Superior temporal gyrus (tissue), 1 donor: ENCODE results near the gene CORT.
A peak's percentile ranks its signal among the peaks of the same experiment; 100 is the strongest.

Experiments
- DNase-seq: peaks from one replicate; pipeline ENCODE4 v3.0.0-alpha.2; 2016; ENCODE audit errors: extremely low spot score

The CORT gene

DNA sequence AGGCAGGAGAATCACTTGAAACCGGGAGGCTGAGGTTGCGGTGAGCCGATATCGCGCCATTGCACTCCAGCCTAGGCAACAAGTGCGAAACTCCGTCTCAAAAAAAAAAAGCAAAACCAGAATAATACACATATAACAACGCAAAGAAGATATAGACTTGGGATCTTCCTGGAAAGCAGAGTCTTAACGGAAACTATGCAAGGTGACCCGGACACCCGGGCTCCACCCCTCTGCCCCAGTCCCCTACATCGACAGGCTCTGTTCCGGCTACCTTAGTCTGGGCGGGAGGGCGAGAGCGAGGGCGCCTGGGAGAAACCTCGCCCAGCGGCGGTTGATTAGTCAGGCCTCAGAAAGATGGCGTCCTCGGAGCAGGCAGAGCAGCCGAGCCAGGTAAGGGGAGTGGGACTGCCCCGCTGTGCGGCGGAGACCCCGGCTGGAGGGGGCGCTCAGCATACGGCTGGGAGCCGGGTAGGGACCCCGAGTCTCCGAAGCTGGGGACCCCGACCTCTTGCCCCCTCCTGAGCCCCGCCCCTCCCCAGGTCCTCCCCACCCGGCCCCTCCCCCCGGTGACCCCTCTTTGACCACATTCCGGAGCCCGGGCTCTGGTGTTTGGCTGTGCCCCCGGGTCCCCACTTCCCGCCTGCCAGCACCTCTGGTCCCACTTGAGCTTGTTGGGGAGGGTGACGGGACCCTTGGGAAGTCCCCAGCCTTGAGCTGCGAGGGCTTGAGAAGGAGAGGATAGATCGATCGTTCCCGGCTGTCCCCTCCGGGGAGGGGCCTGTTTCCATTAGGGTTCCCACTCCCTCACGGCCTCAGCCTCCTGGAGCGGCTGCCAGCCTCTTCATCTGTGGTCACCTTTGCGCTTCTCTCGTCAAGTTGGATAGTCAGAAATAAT, 25.0 kb downstream of the CORT start, which contains the start of gene PEX14:
PEX14 (plus strand) TSS at position 338 of the 895 bp plus-strand sequence; CDS start at position 355, 17 bp downstream.
- peak; percentile 86 for DNase-seq

- no peak for DNase-seq
Observed at GRCh38 chr1:10475510-10475909, 25.7 kb downstream of the CORT start.

- no peak for DNase-seq
Observed at GRCh38 chr1:10479296-10479695, 29.5 kb downstream of the CORT start.

DNA sequence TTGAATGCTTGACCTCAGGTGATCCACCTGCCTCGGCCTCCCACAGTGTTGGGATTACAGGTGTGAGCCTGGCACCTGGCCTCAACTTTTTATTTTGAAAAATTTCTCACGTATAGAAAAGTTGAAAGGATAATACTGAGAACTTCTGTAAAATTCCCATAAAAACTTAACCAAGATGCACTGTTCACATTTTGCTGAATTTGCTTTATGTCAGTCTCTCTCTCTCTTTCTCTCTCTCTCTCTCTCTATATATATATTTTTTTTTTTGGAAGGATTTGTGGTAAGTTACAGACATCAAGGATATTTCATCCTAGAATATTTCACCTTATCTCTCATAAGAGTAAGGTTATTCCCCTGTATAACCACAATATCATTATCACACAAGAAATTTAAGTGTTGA, 30.8 kb downstream of the CORT start:
- DNase-seq, result no peak

GRCh38 chr1:10484521-10484920, 34.7 kb downstream of the CORT start:
- no peak for DNase-seq

GRCh38 chr1:10489291-10490055, 39.6 kb downstream of the CORT start:
- no peak for DNase-seq

DNA sequence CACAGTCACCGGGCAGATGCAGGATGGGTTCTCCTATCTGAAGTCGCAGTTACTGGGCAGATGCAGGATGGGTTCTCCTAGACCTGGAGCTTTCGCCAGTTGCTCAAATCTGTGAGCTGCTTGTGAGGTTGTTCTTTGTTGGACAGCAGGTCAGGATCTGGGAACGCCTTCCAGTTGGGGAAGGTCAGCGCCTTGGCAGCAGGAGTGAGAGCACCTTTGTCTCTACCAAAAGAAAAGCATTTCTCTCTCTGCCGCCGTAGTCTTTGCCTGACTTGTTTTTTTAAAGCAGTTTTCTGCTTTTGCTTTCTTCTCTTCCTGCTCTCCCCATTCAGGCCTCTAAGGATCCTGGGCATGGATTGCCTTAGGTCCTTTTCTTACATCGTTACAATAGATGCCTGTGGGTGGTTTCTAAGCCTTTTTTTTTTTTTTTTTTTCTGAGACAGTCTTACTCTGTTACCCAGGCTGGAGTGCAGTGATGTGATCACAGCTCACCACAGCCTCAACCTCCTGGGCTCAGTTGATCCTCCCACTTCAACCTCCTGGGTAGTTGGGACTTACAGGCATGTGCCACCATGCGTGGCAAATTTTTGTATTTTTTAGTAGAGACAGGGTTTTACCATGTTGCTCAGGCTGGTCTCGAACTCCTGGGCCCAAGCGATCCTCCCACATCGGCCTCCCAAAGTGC, 40.6 kb downstream of the CORT start:
- no peak for DNase-seq

DNA sequence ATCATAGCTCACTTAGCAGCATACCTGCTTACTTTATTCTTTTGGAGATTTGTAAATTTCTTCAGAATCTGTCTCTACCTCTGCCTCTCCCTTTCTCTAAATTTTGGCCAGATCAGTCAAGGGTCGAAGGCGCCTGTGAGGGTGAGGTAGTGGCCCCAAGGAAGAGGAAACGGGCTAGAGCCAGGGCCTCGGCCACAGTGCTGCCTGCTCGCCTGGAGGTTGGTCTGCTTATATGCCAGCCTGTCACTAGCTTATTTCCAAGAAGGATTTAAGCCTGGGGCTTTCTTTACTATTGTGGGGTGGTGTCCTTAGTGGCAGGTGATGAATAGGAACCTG, 44.6 kb downstream of the CORT start:
- no peak for DNase-seq

- peak; percentile 95 for DNase-seq
Observed at GRCh38 chr1:10494754-10495474, 45.1 kb downstream of the CORT start.

GRCh38 chr1:10495475-10495817, 45.6 kb downstream of the CORT start:
- no peak for DNase-seq

DNA sequence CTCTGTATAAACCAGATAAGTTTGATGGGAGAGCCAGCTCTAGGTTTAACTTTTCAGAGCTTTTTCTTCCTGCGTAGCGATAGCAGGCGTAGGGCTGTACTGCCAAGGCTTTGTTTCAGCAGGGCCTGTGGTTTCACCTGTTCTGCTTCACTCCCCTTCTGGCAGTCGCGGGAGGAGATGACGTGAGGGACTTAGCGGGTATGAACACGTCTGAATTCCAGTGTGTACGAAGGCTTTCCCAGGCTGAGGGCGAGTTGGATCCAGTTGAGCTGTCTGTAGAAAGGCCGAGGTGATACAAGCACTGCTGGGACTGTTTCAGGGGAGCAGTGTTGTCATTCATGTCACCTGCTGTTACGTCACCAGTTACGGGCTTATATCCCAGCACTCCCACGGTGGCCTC, 46.1 kb downstream of the CORT start:
- DNase-seq, result no peak

DNA sequence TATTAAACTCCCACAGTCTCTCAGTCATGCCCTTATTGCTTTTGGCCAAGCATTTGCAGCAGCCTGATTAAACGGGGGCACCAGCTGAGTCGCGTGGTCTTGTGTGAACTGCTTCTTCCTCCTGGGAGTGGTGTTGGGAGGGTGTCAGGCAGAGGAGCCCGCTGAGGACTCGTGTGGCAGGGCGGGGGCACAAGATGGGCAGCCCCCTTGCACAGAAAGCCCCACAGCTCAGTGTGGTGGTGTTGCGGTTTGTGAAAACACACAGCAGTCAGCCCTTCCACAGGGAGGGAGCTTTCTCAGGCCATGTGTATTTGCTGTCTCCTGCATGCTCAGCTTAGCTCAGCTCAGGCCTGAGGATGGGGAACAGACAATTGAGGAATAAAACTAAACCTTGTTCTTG, 47.3 kb downstream of the CORT start:
- DNase-seq, result no peak

DNA sequence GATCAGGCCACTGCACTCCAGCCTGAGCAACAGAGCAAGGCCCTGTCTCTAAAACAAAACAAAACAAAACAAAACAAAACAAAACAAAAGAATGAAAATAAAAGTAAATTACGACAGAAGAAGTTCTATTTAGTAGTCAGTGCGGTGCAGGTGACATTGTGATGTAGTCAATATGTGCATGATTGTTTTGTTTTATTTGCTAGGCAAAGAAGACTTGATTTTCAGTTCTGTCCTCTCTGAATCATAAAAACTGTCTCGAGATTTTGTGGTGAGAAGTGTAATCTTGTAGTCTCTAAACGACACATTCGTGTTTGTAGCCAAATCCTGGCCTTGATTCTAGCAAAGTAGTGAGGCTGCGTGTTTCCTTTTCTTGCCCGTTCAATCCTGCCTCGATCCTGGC, 48.4 kb downstream of the CORT start:
- DNase-seq, result no peak
